Spleen (tissue), 11 donors: ENCODE data around the gene MUSK. TPM values are rescaled to one million over a fixed set of nuclear protein-coding genes. Genes with fewer than 3 reads are reported as not detected.

ENCODE experiments used
- DNase-seq: peaks from one replicate; pipeline ENCODE4 v3.0.0-alpha.2; 2020
- H3K27ac ChIP-seq, 8 donors: fragments of 200-600 bp; sonication (generic) in 7 of 8; 1 replicate in 4 of 8; 2 replicates in 4 of 8; pipeline versions ENCODE4 v1.5.0 to v1.8.0; 2016 to 2021; ENCODE audit warnings: inconsistent platforms in 4 of 8, mild to moderate bottlenecking in 4 of 8, moderate library complexity in 1 of 8
- H3K27me3 ChIP-seq, 7 donors: fragments of 200-600 bp; sonication (generic) in 6 of 7; replicated peaks in 1 of 7; 1 replicate in 4 of 7; 2 replicates in 3 of 7; pipeline versions ENCODE4 v1.5.0 to v1.8.0; 2016 to 2021; ENCODE audit warnings: inconsistent platforms in 3 of 7, mild to moderate bottlenecking in 1 of 7
- H3K36me3 ChIP-seq, 6 donors: fragments of 200-600 bp; sonication (generic) in 5 of 6; 1 replicate in 4 of 6; 2 replicates in 2 of 6; pipeline versions ENCODE4 v1.5.0 to v1.8.0; 2016 to 2021; ENCODE audit warnings: inconsistent platforms in 2 of 6
- H3K4me1 ChIP-seq, 6 donors: fragments of 200-600 bp; sonication (generic) in 5 of 6; 1 replicate in 3 of 6; 2 replicates in 3 of 6; pipeline versions ENCODE4 v1.5.0 to v1.8.0; 2016 to 2021; ENCODE audit warnings: inconsistent platforms in 3 of 6
- H3K4me3 ChIP-seq, 8 donors: fragments of 200-600 bp; sonication (generic) in 7 of 8; 1 replicate in 4 of 8; 2 replicates in 4 of 8; pipeline versions ENCODE4 v1.5.0 to v1.8.0; 2016 to 2021; ENCODE audit warnings: inconsistent platforms in 4 of 8, mild to moderate bottlenecking in 4 of 8, moderate library complexity in 2 of 8
- H3K9me3 ChIP-seq, 8 donors: fragments of 200-600 bp; sonication (generic) in 7 of 8; 1 replicate in 4 of 8; 2 replicates in 4 of 8; pipeline versions ENCODE4 v1.5.0 to v1.8.0; 2016 to 2021; ENCODE audit warnings: inconsistent platforms in 4 of 8
- CTCF ChIP-seq, 11 experiments: fragments of 200-600 bp in 7 of 11; fragments of 450-650 bp in 4 of 11; sonication (generic) in 4 of 11; IDR thresholded peaks in 8 of 11; conservative IDR thresholded peaks in 3 of 11; 1 replicate in 7 of 11; 2 replicates in 4 of 11; pipeline versions ENCODE4 v1.4.0 to v1.8.0; 2016 to 2021; ENCODE audit warnings: antibody characterized with exemption in 11 of 11, inconsistent platforms in 4 of 11, mild to moderate bottlenecking in 1 of 11
- POLR2A ChIP-seq, 3 donors: fragments of 450-650 bp; IDR thresholded peaks; one replicate each; pipeline ENCODE4 v1.5.1; 2017; ENCODE audit warnings: antibody characterized with exemption in 3 of 3, mild to moderate bottlenecking in 1 of 3
- POLR2AphosphoS5 ChIP-seq, 3 donors: sonication (generic); formaldehyde crosslinking; IDR thresholded peaks; one replicate each; pipeline ENCODE4 v1.5.1; 2017; ENCODE audit warnings: antibody characterized with exemption in 3 of 3
- WGBS, 5 donors: extraction: QIAGEN DNeasy Blood & Tissue Kit in 3 of 5; methylation state at CpG; one replicate each; pipeline versions ENCODE4 v1.1.5 to v1.1.7; 2013 to 2018; 5-methylcytosine and 5-hydroxymethylcytosine counted together
- intact Hi-C: fragments of 100-400 bp; cut with DNase I; formaldehyde crosslinking; loops from one replicate; pipeline ENCODE4 v1.15.0; 2023; ENCODE audit warnings: low total_unique reads
- polyA plus RNA-seq, 3 donors: library from polyadenylated mRNA; stranded (reverse); fragments of 200-250 nt; gene quantifications; one replicate each; pipeline ENCODE4 v1.2.1, GENCODE V29; 2013
- total RNA-seq, 7 donors: library from RNA; depleted of rRNA in 3 of 7; stranded (reverse); fragments of >200 nt in 3 of 7; fragmentation: NEBNext Ultra II Directional in 4 of 7; extraction: Animal tissue kit (Norgen Biotek cat#: 25700) in 4 of 7; gene quantifications; one replicate each; pipeline versions ENCODE4 v1.1.0 to v1.2.1, GENCODE V29; 2016 to 2021
- donor health status: healthy with polysubstance abuse.
- donor health status: DM: no; HTN: no; CAD: no; lungs with moderate emphysema.
- donor health status: DM: no; HTN: no; CAD: no.
- donor health status: Bipolar disorder and iron deficiency.
- donor health status: healthy.
- donor health status: DM: no; HTN: no; CAD: no.
- donor health status: DM: yes; HTN: yes; CAD: no.

Gene MUSK
- total and polyA plus RNA-seq, 10 donors: 0.03 to 0.94 (median 0.12) TPM; not detected in 4

GRCh38 chr9:110835859-110836271, 167.3 kb downstream of the MUSK start:
- Histone ChIP-seq H3K4me1 (no peaks in the 10 kb centered on the region), H3K27me3 (no peaks in the 10 kb centered on the region), H3K27ac (no peak overlapping the region), H3K9me3 (peaks cover 0 to 2% (median 0%) of the 10 kb centered on the region in 8 donors), H3K36me3 (no peaks in the 10 kb centered on the region), H3K4me3 (no peak overlapping the region)
- DNase-seq: no peak
- intact Hi-C loops: no loop called here
- WGBS, 5 donors: 69 to 90% (median 78%) methylated on average over 1 of the region's 1 CpG
- no peak for TF ChIP-seq CTCF (IDR thresholded peaks at IDR 0.05 in 8 of 11, conservative IDR thresholded peaks at IDR 0.05 in 3 of 11)
- no peak for TF ChIP-seq POLR2AphosphoS5 (IDR thresholded peaks at IDR 0.05)
- no peak for TF ChIP-seq POLR2A (IDR thresholded peaks at IDR 0.05)

- H3K36me3 ChIP-seq: no peaks in the 10 kb centered on the region
- no peak overlapping the region for H3K27ac ChIP-seq
- WGBS, 5 donors: 88 to 98% (median 96%) methylated on average over 2 of the region's 2 CpGs
- no peak for DNase-seq
- no peaks in the 10 kb centered on the region for H3K27me3 ChIP-seq
- peaks cover 0 to 8% (median 0%) of the 10 kb centered on the region in 8 donors for H3K9me3 ChIP-seq
- no peak overlapping the region for H3K4me3 ChIP-seq
- TF ChIP-seq POLR2AphosphoS5 (IDR thresholded peaks at IDR 0.05) (no peak), POLR2A (IDR thresholded peaks at IDR 0.05) (no peak), CTCF (IDR thresholded peaks at IDR 0.05 in 8 of 11, conservative IDR thresholded peaks at IDR 0.05 in 3 of 11) (no peak)
- intact Hi-C loops: no loop called here
- no peaks in the 10 kb centered on the region for H3K4me1 ChIP-seq
Measured at GRCh38 chr9:110837401-110838005, 168.9 kb downstream of the MUSK start.

GRCh38 chr9:110842169-110842568, 173.6 kb downstream of the MUSK start:
- no peaks in the 10 kb centered on the region for H3K4me1 ChIP-seq
- DNase-seq: no peak
- H3K4me3 ChIP-seq: no peak overlapping the region
- H3K27ac ChIP-seq: no peak overlapping the region
- H3K36me3 ChIP-seq: no peaks in the 10 kb centered on the region
- WGBS, 5 donors: 72 to 93% (median 86%) methylated on average over 9 of the region's 9 CpGs
- no peaks in the 10 kb centered on the region for H3K27me3 ChIP-seq
- H3K9me3 ChIP-seq: peaks cover 0 to 8% (median 0%) of the 10 kb centered on the region in 8 donors
- intact Hi-C loops: no loop called here
- TF ChIP-seq POLR2AphosphoS5 (IDR thresholded peaks at IDR 0.05) (no peak), CTCF (IDR thresholded peaks at IDR 0.05 in 8 of 11, conservative IDR thresholded peaks at IDR 0.05 in 3 of 11) (no peak), POLR2A (IDR thresholded peaks at IDR 0.05) (no peak)

- TF ChIP-seq CTCF (IDR thresholded peaks at IDR 0.05 in 8 of 11, conservative IDR thresholded peaks at IDR 0.05 in 3 of 11) (no peak), POLR2AphosphoS5 (IDR thresholded peaks at IDR 0.05) (no peak), POLR2A (IDR thresholded peaks at IDR 0.05) (no peak)
- peaks cover 0 to 8% (median 0%) of the 10 kb centered on the region in 8 donors for H3K9me3 ChIP-seq
- intact Hi-C loops: no loop called here
- H3K4me1 ChIP-seq: no peaks in the 10 kb centered on the region
- no peaks in the 10 kb centered on the region for H3K36me3 ChIP-seq
- no peak overlapping the region for H3K27ac ChIP-seq
- no peaks in the 10 kb centered on the region for H3K27me3 ChIP-seq
- H3K4me3 ChIP-seq: no peak overlapping the region
- WGBS, 5 donors: 54 to 67% (median 58%) methylated on average over 3 of the region's 3 CpGs
- no peak for DNase-seq
Measured at GRCh38 chr9:110842986-110843385, 174.4 kb downstream of the MUSK start.
